GM13977 (cell line): Measurements from ENCODE around the gene LIME1.
"Not testable (repeated sequence)": the region's sequence is repeated elsewhere in the genome, so short reads cannot be mapped to it uniquely, and the experiment has no call there.

ENCODE experiments used
- DNase-seq: peaks from one replicate; pipeline ENCODE4 v3.0.0; 2012; ENCODE audit warnings: low spot score
- in situ Hi-C: fragments of 300-500 bp; cut with MboI; formaldehyde crosslinking; loops from one replicate; pipeline ENCODE4 v1.12.0; 2022; ENCODE audit warnings: low sequenced_read_pairs, low pct_unique_long_range_greater_than_20kb, mixed read lengths, inconsistent platforms; ENCODE audit not compliant: unreplicated experiment
- TF ChIP-seq, protein P1 (sequence below): IDR thresholded peaks from 2 replicates; pipeline ENCODE4 v1.5.1; 2012; ENCODE audit warnings: mild to moderate bottlenecking, control low read depth; ENCODE audit not compliant: insufficient read depth; ENCODE audit errors: extremely low read depth, missing control alignments

LIME1 gene

DNA sequence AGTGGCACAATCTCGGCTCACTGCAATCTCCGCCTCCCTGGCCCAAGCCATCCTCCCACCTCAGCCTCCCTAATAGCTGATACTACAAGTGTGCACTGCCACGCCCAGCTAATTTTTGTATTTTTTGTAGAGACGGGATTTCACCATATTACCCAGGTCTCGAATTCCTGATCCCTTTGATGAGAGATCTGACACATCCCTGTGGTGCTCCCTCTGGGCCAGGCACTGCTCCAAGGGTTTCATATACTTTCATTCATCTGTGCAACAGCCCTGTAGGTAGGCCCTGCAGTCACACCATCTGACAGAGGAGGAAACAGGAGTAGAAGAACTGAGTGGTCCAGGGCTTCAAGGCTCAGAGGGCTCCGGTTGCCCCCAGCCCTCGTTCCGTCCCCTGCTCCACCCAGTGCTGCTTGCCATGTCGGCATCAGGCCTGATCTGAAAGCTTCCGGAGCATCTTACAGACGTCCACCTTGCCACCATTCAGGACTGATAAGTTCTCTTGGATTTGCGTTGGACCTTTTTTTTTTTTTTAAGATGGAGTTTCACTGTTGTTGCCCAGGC, 25.3 kb upstream of the LIME1 start:
- TF ChIP-seq, protein P1, sequence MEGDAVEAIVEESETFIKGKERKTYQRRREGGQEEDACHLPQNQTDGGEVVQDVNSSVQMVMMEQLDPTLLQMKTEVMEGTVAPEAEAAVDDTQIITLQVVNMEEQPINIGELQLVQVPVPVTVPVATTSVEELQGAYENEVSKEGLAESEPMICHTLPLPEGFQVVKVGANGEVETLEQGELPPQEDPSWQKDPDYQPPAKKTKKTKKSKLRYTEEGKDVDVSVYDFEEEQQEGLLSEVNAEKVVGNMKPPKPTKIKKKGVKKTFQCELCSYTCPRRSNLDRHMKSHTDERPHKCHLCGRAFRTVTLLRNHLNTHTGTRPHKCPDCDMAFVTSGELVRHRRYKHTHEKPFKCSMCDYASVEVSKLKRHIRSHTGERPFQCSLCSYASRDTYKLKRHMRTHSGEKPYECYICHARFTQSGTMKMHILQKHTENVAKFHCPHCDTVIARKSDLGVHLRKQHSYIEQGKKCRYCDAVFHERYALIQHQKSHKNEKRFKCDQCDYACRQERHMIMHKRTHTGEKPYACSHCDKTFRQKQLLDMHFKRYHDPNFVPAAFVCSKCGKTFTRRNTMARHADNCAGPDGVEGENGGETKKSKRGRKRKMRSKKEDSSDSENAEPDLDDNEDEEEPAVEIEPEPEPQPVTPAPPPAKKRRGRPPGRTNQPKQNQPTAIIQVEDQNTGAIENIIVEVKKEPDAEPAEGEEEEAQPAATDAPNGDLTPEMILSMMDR: no peak
- in situ Hi-C loops: no loop called here

DNA sequence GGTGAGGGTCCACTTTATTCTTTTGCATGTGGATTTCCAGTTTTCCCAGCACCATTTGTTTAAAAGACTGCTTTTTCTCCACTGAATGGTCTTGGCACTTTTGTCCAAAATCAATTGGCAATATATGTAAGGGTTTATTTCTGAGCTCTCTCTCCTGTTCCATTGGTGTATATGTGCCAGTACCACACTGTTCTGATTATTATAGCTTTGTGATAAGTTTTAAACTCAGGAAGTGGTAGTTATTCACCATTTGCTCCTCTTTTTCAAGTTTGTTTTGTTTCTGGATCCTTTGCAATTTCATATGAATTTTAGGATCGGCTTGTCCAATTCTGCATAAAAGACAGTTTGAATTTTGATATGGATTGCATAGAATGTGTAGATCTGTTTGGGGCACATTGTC, 24.3 kb upstream of the LIME1 start:
- TF ChIP-seq, protein P1: no peak
- in situ Hi-C loops: no loop called here
- DNase-seq: no peak

More for the DNA sequence above, 25.3 kb upstream of the LIME1 start:
- no peak for DNase-seq

DNA sequence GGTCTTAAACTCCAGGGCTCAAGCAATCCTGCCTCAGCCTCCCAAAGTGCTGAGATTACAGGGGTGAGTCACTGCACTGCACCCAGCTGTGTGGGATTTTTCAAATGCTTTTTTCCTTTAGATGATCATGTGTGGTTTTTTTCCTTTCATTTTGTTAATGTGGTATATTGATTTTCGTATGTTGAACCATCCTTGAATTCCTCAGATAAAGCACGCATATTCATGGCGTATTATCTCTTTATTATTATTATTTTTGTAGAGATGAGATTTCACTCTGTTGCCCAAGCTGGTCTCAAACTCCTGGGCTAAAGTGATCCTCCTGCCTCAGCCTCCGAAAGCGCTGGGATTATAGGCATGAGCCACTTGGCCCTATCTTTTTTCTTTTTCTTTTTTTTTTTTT, 21.6 kb upstream of the LIME1 start:
- TF ChIP-seq, protein P1: no peak
- no peak for DNase-seq
- in situ Hi-C loops: no loop called here

DNA sequence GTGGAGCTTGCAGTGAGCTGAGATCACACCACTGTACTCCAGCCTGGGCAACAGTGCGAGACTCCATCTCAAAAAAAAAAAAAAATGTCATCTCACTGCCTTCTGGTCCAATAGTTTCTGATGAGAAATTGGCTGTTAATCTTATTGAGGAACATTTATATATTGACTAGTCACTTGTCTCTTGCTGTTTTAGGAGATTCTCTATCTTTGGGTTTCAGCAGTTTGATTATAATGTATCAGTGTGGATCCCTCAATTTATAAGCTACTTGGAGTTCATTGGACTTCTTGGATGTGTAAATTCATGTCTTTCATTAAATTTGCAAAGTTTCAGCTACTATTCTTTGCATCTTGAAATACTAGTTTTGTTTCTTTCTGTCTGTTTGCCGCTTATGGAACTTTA, 17.5 kb upstream of the LIME1 start:
- TF ChIP-seq, protein P1: no peak
- in situ Hi-C loops: no loop called here
- DNase-seq: no peak

- in situ Hi-C loops, DNase-seq: not testable (repeated sequence)
These were observed 13.4 kb upstream of the LIME1 start for GRCh38 chr20:63722967-63723622.

- in situ Hi-C loops: not testable (repeated sequence)
These were observed 6.2 kb upstream of the LIME1 start for GRCh38 chr20:63730189-63730733.

DNA sequence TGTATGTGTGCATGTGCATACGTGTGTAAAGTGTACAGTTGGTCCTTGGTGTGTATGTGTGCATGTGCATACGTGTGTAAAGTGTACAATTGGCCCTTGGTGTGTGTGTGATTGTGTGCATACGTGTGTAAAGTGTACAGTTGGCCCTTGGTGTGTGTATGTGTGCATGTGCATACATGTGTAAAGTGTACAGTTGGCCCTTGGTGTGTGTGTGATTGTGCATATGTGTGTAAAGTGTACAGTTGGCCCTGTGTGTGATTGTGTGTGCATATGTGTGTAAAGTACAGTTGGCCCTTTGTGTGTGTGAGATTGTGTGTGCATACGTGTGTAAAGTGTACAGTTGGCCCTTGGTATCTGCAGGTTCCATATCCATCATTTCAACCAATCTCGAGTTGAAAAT, 5.1 kb upstream of the LIME1 start:
- in situ Hi-C loops: no loop called here
- TF ChIP-seq, protein P1: no peak
- DNase-seq: no peak

More at GRCh38 chr20:63730189-63730733, 6.2 kb upstream of the LIME1 start:
- not testable (repeated sequence) for DNase-seq
